MM.1S (cell line): ENCODE measurements around the gene SYNE1.

Source experiments
- DNase-seq: peaks from one replicate; pipeline ENCODE4 v3.0.0-alpha.2; 2015
- H2AFZ ChIP-seq: fragments of 300-600 bp; sonication (generic); 2 replicates; pipeline ENCODE4 v1.6.0; 2016; ENCODE audit warnings: antibody characterized with exemption, low read length
- H3F3A ChIP-seq: fragments of 300-600 bp; sonication (generic); 2 replicates; pipeline ENCODE4 v1.6.1; 2016; ENCODE audit warnings: mild to moderate bottlenecking, antibody characterized with exemption, low read length, moderate library complexity, mixed read lengths; ENCODE audit not compliant: insufficient read depth
- H3K27ac ChIP-seq: fragments of 300-600 bp; sonication (generic); 2 replicates; pipeline ENCODE4 v1.5.1; 2016; ENCODE audit warnings: mild to moderate bottlenecking, low read length
- H3K27me3 ChIP-seq: fragments of 300-600 bp; sonication (generic); replicated peaks from 2 replicates; pipeline ENCODE4 v1.6.0; 2016; ENCODE audit warnings: low read length; ENCODE audit not compliant: insufficient read depth
- H3K36me3 ChIP-seq: fragments of 300-600 bp; sonication (generic); replicated peaks from 2 replicates; pipeline ENCODE4 v1.6.1; 2016; ENCODE audit warnings: mild to moderate bottlenecking, low read length, mixed read lengths; ENCODE audit not compliant: insufficient read depth
- H3K4me1 ChIP-seq: fragments of 300-600 bp; sonication (generic); 2 replicates; pipeline ENCODE4 v1.6.1; 2016; ENCODE audit warnings: low read length, mixed read lengths
- H3K4me2 ChIP-seq: fragments of 300-600 bp; sonication (generic); 2 replicates; pipeline ENCODE4 v1.6.0; 2016; ENCODE audit warnings: low read depth, low read length
- H3K4me3 ChIP-seq: fragments of 300-600 bp; sonication (generic); 2 replicates; pipeline ENCODE4 v1.5.1; 2016; ENCODE audit warnings: low read length, mixed read lengths
- H3K79me2 ChIP-seq: fragments of 300-600 bp; sonication (generic); 2 replicates; pipeline ENCODE4 v1.6.1; 2016; ENCODE audit warnings: mixed run types, low read length, mixed read lengths
- H3K9ac ChIP-seq: fragments of 300-600 bp; sonication (generic); 2 replicates; pipeline ENCODE4 v1.6.1; 2016; ENCODE audit warnings: low read length, mixed read lengths
- H3K9me2 ChIP-seq: fragments of 300-600 bp; sonication (generic); replicated peaks from 2 replicates; pipeline ENCODE4 v1.6.1; 2016; ENCODE audit warnings: mild to moderate bottlenecking, low read length, mixed read lengths; ENCODE audit not compliant: insufficient read depth
- H3K9me3 ChIP-seq: fragments of 300-600 bp; sonication (generic); replicated peaks from 2 replicates; pipeline ENCODE4 v1.6.1; 2016; ENCODE audit warnings: mild to moderate bottlenecking, low read length, mixed read lengths; ENCODE audit not compliant: insufficient read depth
- H4K20me1 ChIP-seq: fragments of 300-600 bp; sonication (generic); 2 replicates; pipeline ENCODE4 v1.6.1; 2016; ENCODE audit warnings: mild to moderate bottlenecking, low read length, moderate library complexity, mixed read lengths; ENCODE audit not compliant: insufficient read depth
- EZH2 ChIP-seq: fragments of 300-600 bp; sonication (generic); optimal IDR thresholded peaks from 2 replicates; pipeline ENCODE3; 2017; ENCODE audit warnings: low read depth, mild to moderate bottlenecking, antibody characterized with exemption, low read length, mixed read lengths
- EZH2phosphoT487 ChIP-seq: fragments of 300-600 bp; sonication (generic); IDR thresholded peaks from 2 replicates; pipeline ENCODE4 v1.6.1; 2018; ENCODE audit warnings: antibody characterized with exemption, low read length
- TF ChIP-seq, protein P1 (sequence below): fragments of 300-600 bp; sonication (generic); IDR thresholded peaks from 2 replicates; pipeline ENCODE4 v1.5.1; 2016; ENCODE audit warnings: antibody characterized with exemption, low read length, mixed read lengths

SYNE1 gene

DNA sequence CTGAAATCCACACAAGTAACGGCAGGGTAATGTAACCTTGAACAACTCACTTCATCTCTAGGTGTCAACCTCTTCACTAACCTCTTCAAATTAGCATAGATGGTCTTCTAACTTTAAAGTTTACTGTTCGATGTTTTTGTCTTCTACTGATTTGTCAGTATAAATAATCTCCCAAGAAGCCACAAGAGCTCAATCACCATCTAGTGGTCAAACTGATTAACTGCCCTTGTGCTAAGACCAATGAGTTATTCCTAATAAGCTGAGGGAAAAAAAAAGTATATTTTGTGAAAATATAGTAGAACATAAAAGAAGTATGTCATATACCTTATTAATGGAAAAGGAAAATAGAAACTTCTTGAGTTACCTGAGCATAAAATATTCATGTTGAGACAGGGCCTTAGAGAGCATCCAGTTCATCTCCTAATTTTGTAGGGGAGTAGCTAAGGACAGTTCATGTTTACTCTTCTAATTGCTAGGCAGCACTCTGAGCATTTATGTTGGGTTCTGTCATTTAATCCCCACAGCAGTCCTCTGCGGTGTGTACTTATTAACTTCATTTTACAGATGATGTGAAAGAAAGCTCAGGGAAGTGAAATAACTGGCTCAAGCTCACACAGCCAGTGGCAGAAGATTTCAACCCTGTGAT is 512.6 kb downstream of the SYNE1 start:
- TF ChIP-seq, protein P1, sequence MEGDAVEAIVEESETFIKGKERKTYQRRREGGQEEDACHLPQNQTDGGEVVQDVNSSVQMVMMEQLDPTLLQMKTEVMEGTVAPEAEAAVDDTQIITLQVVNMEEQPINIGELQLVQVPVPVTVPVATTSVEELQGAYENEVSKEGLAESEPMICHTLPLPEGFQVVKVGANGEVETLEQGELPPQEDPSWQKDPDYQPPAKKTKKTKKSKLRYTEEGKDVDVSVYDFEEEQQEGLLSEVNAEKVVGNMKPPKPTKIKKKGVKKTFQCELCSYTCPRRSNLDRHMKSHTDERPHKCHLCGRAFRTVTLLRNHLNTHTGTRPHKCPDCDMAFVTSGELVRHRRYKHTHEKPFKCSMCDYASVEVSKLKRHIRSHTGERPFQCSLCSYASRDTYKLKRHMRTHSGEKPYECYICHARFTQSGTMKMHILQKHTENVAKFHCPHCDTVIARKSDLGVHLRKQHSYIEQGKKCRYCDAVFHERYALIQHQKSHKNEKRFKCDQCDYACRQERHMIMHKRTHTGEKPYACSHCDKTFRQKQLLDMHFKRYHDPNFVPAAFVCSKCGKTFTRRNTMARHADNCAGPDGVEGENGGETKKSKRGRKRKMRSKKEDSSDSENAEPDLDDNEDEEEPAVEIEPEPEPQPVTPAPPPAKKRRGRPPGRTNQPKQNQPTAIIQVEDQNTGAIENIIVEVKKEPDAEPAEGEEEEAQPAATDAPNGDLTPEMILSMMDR, result peak; percentile 60
- no peak for TF ChIP-seq EZH2phosphoT487
- Histone ChIP-seq H3K4me3 (no peak overlapping the region), H3K27ac (no peak overlapping the region), H3K9ac (no peak overlapping the region), H3K4me2 (no peak overlapping the region), H3K9me3 (no peaks in the 10 kb centered on the region), H3K4me1 (no peaks in the 10 kb centered on the region), H3F3A (no peaks in the 10 kb centered on the region), H3K36me3 (no peaks in the 10 kb centered on the region), H3K79me2 (no peaks in the 10 kb centered on the region), H3K27me3 (no peaks in the 10 kb centered on the region), H3K9me2 (no peaks in the 10 kb centered on the region), H4K20me1 (no peaks in the 10 kb centered on the region), H2AFZ (no peak overlapping the region)
- peak; percentile 39 for DNase-seq

DNA sequence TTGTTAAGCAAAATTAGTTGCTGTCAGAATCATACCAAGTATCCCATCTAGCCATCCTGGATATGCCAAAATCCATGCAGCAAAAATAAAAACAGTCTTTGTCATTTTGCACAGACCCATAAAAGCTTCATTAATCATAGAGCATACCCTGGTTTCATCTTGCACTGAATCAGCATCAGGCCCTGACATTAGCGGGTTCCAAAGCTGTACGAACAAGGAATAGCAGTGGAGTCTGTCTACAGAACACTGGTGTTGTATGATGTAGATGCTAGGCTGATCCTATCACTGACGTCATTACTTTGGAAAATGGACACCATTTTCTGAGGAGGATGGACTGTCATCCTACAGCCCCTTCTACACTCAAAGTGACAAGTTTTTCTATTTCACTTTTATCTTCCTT is 514.1 kb downstream of the SYNE1 start:
- no peak for DNase-seq
- no peak overlapping the region for H3K9ac ChIP-seq

DNA sequence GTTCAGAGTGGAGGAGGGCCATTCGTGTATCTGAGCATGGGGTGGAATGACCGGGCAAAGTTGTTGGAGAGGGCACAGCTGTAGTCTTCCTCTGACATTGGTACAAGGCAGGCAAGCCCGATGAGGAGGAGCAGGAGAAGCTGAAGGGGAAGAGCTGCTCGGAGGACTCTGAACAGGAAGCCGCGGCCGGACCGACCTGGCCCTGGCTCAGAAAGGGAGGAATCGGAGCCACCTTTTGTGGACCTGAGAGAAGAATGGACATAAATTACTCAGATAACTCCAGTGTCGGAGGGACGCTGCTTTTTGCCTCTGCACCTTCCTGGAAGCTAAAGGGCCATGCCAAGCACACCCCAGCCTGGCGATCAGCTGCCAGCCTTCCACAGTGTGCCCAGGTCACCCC is 514.7 kb downstream of the SYNE1 start:
- Histone ChIP-seq H4K20me1 (no peaks in the 10 kb centered on the region), H3K79me2 (no peaks in the 10 kb centered on the region), H3K36me3 (no peaks in the 10 kb centered on the region), H3K9me2 (no peaks in the 10 kb centered on the region), H3K27ac (no peak overlapping the region), H2AFZ (no peak overlapping the region), H3K9ac (no peak overlapping the region), H3K4me3 (no peak overlapping the region), H3K4me2 (no peak overlapping the region), H3F3A (peaks cover 7% of the 10 kb centered on the region; the same call in 1 of the 2 replicates), H3K27me3 (no peaks in the 10 kb centered on the region), H3K9me3 (no peaks in the 10 kb centered on the region), H3K4me1 (0 out of 2 replicates have a peak, but pooled peaks cover 7% of the 10 kb centered on the region)
- TF ChIP-seq, protein P1, result no peak
- TF ChIP-seq EZH2 (no peak), EZH2phosphoT487 (no peak)
- no peak for DNase-seq

More for the DNA sequence above, 514.1 kb downstream of the SYNE1 start:
- Histone ChIP-seq H3K4me2 (no peak overlapping the region), H3K4me1 (0 out of 2 replicates have a peak, but pooled peaks cover 2% of the 10 kb centered on the region), H4K20me1 (no peaks in the 10 kb centered on the region), H3K4me3 (no peak overlapping the region), H3K9me2 (no peaks in the 10 kb centered on the region), H2AFZ (no peak overlapping the region), H3K27me3 (no peaks in the 10 kb centered on the region), H3K36me3 (no peaks in the 10 kb centered on the region), H3K79me2 (no peaks in the 10 kb centered on the region), H3F3A (peaks cover 3% of the 10 kb centered on the region; the same call in 1 of the 2 replicates), H3K9me3 (no peaks in the 10 kb centered on the region), H3K27ac (no peak overlapping the region)
- no peak for TF ChIP-seq EZH2phosphoT487
- no peak for TF ChIP-seq EZH2
- TF ChIP-seq, protein P1, result no peak
